Peyer's patch (tissue), 4 donors: ENCODE measurements around the gene MEGF8. TPM values are rescaled to one million over a fixed set of nuclear protein-coding genes. Genes with fewer than 3 reads are reported as not detected.
"Not testable (repeated sequence)": the region's sequence is repeated elsewhere in the genome, so short reads cannot be mapped to it uniquely, and the experiment has no call there.

Source experiments
- DNase-seq, 3 donors: peaks; one replicate each; pipeline ENCODE4 v3.0.0-alpha.2; 2017 to 2019
- H3K27ac ChIP-seq, 4 donors: fragments of 200-600 bp; sonication (generic); one replicate each; pipeline ENCODE4 v1.5.1; 2016 to 2019
- H3K27me3 ChIP-seq, 2 donors: fragments of 200-600 bp; sonication (generic); one replicate each; pipeline ENCODE4 v1.5.1; 2019
- H3K36me3 ChIP-seq, 3 donors: fragments of 200-600 bp; sonication (generic); one replicate each; pipeline ENCODE4 v1.5.1; 2016 to 2019
- H3K4me1 ChIP-seq, 4 donors: fragments of 200-600 bp; sonication (generic); one replicate each; pipeline ENCODE4 v1.5.1; 2016 to 2019
- H3K4me3 ChIP-seq, 4 donors: fragments of 200-600 bp; sonication (generic); 1 replicate in 3 of 4; 2 replicates in 1 of 4; pipeline ENCODE4 v1.5.1; 2016 to 2019; ENCODE audit warnings: mild to moderate bottlenecking in 1 of 4
- H3K9me3 ChIP-seq, 4 donors: fragments of 200-600 bp; sonication (generic); one replicate each; pipeline ENCODE4 v1.5.1; 2016 to 2019; ENCODE audit warnings: mild to moderate bottlenecking in 1 of 4
- POLR2A ChIP-seq, 2 donors: fragments of 450-650 bp; IDR thresholded peaks; one replicate each; pipeline ENCODE4 v1.5.1; 2017; ENCODE audit warnings: antibody characterized with exemption in 2 of 2, mild to moderate bottlenecking in 2 of 2, moderate library complexity in 2 of 2
- total RNA-seq, 4 donors: library from RNA; depleted of rRNA; stranded (reverse); fragments of >200 nt; gene quantifications; one replicate each; pipeline ENCODE4 v1.1.0, GENCODE V29; 2016
- TF ChIP-seq, protein P1 (sequence below), 6 experiments: fragments of 450-650 bp in 4 of 6; fragments of 200-600 bp in 2 of 6; sonication (generic) in 1 of 6; IDR thresholded peaks; one replicate each; pipeline ENCODE4 v1.5.1; 2017 to 2019; ENCODE audit warnings: antibody characterized with exemption in 6 of 6, mild to moderate bottlenecking in 3 of 6, moderate library complexity in 1 of 6

The MEGF8 gene
- total RNA-seq, 4 donors from 2014 or later: 12.3 to 30.8 (median 22.3) TPM

DNA sequence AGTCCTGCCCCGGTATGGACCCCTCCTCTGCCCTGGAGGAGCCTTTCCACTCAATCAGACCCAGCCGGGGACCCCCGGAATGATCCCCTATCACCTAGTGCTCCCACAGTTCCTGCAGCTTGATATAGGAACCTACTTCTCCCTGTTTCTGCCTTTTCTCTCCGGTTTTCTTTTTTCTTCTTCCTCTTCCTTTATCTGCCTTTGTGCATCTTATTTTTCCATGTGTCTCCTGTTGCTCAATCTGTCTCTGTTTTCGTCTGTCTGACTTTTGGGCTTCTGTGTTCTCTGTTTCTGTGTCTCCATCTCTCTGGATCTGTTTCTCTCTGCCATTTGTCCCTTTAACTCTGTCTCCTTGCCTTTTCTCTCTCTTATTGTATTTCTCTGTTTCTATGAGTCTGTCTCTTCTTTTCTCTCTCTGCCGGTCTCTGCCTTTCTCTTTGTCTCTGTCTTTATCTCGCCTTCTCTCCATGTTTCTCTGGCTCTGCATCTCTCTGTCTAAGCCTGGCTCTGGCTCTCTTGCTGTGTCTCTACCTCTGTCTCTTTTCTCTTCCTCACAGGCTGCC lies 10.0 kb downstream of the MEGF8 start:
- H3K4me3 ChIP-seq: no peak overlapping the region
- H3K27ac ChIP-seq: no peak overlapping the region
- H3K27me3 ChIP-seq: no peaks in the 10 kb centered on the region
- no peak for TF ChIP-seq POLR2A (IDR thresholded peaks at IDR 0.05)
- TF ChIP-seq, protein P1, sequence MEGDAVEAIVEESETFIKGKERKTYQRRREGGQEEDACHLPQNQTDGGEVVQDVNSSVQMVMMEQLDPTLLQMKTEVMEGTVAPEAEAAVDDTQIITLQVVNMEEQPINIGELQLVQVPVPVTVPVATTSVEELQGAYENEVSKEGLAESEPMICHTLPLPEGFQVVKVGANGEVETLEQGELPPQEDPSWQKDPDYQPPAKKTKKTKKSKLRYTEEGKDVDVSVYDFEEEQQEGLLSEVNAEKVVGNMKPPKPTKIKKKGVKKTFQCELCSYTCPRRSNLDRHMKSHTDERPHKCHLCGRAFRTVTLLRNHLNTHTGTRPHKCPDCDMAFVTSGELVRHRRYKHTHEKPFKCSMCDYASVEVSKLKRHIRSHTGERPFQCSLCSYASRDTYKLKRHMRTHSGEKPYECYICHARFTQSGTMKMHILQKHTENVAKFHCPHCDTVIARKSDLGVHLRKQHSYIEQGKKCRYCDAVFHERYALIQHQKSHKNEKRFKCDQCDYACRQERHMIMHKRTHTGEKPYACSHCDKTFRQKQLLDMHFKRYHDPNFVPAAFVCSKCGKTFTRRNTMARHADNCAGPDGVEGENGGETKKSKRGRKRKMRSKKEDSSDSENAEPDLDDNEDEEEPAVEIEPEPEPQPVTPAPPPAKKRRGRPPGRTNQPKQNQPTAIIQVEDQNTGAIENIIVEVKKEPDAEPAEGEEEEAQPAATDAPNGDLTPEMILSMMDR (IDR thresholded peaks at IDR 0.05): no peak
- peaks cover 0 to 5% (median 0%) of the 10 kb centered on the region in 3 donors for H3K36me3 ChIP-seq
- H3K4me1 ChIP-seq: no peaks in the 10 kb centered on the region
- DNase-seq: no peak
- no peaks in the 10 kb centered on the region for H3K9me3 ChIP-seq

DNA sequence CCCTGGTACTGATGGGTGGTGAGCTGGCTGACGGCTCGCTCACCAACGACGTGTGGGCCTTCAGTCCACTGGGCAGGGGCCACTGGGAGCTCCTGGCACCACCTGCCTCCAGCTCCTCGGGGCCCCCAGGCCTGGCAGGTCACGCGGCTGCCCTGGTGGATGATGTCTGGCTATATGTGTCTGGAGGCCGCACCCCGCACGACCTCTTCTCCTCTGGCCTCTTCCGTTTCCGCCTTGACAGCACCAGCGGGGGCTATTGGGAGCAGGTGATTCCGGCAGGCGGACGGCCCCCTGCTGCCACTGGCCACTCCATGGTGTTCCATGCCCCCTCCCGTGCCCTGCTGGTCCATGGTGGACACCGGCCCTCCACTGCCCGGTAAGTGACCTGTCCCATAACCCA lies 10.5 kb downstream of the MEGF8 start:
- no peaks in the 10 kb centered on the region for H3K4me1 ChIP-seq
- no peaks in the 10 kb centered on the region for H3K9me3 ChIP-seq
- H3K4me3 ChIP-seq: no peak overlapping the region
- no peak for TF ChIP-seq POLR2A (IDR thresholded peaks at IDR 0.05)
- TF ChIP-seq, protein P1 (IDR thresholded peaks at IDR 0.05): no peak
- no peaks in the 10 kb centered on the region for H3K27me3 ChIP-seq
- H3K27ac ChIP-seq: no peak overlapping the region
- peaks cover 0 to 5% (median 0%) of the 10 kb centered on the region in 3 donors for H3K36me3 ChIP-seq
- DNase-seq: no peak

DNA sequence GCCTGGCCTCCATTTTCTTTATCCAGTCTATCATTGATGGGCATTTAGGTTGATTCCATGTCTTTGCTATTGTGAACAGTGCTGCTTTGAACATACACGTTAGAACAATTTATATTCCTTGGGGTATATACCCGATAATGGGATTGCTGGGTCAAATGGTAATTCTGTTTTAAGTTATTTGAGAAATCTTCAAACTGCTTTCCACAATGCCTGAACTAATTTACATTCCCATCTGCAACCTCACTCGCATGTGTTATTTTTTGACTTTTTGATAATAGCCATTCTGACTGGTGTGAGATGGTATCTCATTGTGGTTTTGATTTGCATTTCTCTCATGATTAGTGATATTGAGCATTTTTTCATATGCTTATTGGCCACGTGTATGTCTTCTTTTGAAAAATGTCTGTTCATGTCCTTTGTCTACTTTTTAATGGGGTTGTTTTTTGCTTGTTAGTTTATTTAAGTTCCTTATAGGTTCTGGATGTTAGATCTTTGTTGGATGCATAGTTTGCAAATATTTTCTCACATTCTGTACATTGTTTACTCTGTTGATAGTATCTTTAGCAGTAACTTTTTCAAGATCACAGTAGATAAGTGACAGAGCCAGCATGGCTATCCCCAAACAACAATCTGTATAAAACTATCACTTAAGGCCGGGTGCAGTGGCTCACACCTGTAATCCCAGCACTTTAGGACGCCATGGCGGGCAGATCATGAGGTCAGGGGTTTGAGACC lies 13.9 kb downstream of the MEGF8 start:
- not testable (repeated sequence) for DNase-seq, H3K4me1 ChIP-seq

DNA sequence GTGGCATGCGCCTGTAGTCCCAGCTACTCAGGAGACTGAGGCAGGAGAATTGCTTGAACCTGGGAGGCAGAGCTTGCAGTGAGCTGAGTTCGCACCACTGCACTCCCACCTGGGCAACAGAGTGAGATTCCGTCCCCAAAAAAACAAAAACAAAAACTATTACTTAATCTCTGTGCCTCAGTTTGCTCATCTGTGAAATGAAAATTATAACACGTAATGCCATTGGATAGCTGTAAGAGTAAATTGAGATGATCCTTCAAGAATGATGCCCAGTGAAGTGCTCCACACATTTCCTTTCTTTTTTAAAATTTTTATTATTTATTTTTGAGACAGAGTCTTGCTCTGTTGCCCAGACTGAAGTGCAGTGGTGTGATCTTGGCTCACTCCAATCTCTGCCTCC lies 14.5 kb downstream of the MEGF8 start:
- not testable (repeated sequence) for H3K4me3 ChIP-seq, H3K9me3 ChIP-seq, H3K27ac ChIP-seq, DNase-seq, H3K27me3 ChIP-seq, H3K4me1 ChIP-seq
- peaks cover 0 to 15% (median 0%) of the 10 kb centered on the region in 3 donors for H3K36me3 ChIP-seq

More for the DNA sequence above, 13.9 kb downstream of the MEGF8 start:
- not testable (repeated sequence) for H3K27ac ChIP-seq, H3K9me3 ChIP-seq, H3K36me3 ChIP-seq, H3K4me3 ChIP-seq, H3K27me3 ChIP-seq

DNA sequence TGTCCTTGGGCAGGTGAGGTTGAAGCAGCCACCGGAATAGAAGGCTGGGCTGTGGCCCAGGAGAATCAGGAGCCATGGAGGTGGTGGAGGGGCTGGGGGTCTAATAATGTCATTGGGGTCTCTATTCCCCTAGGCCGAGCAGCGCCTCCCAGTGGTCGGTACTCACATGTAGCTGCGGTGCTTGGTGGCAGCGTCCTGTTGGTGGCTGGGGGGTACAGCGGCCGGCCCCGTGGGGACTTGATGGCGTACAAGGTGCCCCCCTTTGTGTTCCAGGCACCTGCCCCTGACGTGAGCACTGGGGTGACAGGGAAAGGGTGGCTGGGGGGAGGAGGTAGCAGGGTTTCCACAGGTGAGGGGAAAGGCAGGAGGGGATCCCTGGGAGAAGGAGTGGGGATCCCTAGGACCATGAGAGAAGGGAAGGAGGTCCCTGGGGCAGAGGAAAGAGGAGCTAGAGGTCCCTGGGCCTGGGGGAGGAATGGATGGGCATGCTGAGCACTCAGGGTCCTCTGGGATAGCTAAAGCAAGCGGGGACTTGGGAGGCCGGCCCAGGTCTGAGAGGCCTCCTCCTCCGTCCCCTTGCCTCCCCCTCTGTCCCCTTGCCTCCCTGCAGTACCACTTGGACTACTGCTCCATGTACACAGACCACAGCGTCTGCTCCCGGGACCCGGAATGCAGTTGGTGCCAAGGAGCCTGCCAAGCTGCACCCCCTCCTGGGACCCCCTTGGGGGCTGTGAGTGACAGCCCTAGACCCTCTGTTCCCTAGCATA lies 18.1 kb downstream of the MEGF8 start:
- Histone ChIP-seq H3K4me1 (no peaks in the 10 kb centered on the region), H3K27me3 (no peaks in the 10 kb centered on the region), H3K36me3 (peaks cover 0 to 20% (median 0%) of the 10 kb centered on the region in 3 donors), H3K9me3 (no peaks in the 10 kb centered on the region), H3K27ac (no peak overlapping the region), H3K4me3 (no peak overlapping the region)
- no peak for DNase-seq
- no peak for TF ChIP-seq POLR2A (IDR thresholded peaks at IDR 0.05)
- TF ChIP-seq, protein P1 (IDR thresholded peaks at IDR 0.05): no peak

DNA sequence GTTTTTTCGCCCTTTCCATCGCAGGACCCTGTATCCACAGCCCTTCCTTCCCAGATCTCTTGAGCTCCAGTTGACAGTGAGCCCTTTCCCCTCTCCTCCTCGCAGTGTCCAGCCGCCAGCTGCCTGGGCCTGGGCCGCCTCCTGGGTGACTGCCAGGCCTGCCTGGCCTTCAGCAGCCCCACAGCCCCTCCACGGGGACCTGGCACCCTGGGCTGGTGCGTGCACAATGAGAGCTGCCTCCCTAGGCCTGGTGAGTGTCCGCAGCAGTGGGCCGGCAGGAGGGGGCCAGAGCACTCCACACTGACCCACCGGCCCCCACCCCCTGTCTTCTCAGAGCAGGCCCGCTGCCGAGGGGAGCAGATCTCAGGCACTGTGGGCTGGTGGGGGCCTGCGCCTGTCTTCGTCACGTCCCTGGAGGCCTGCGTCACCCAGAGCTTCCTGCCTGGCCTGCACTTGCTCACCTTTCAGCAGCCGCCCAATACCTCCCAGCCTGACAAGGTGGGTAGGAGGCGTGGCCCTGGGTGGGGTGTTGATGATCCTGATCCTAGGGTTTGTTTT lies 19.0 kb downstream of the MEGF8 start:
- TF ChIP-seq, protein P1 (IDR thresholded peaks at IDR 0.05): no peak
- no peak for TF ChIP-seq POLR2A (IDR thresholded peaks at IDR 0.05)
- no peaks in the 10 kb centered on the region for H3K9me3 ChIP-seq
- no peak overlapping the region for H3K4me3 ChIP-seq
- H3K27ac ChIP-seq: no peak overlapping the region
- H3K4me1 ChIP-seq: no peaks in the 10 kb centered on the region
- no peaks in the 10 kb centered on the region for H3K27me3 ChIP-seq
- peaks cover 0 to 24% (median 0%) of the 10 kb centered on the region in 3 donors for H3K36me3 ChIP-seq
- DNase-seq: no peak
